AG10803 (cell line): Measurements from ENCODE around the gene CTTNBP2NL.

Source experiments
- DNase-seq: peaks from one replicate; pipeline ENCODE4 v3.0.0; 2010; ENCODE audit warnings: low read depth
- H3K4me3 ChIP-seq: 2 replicates; pipeline ENCODE4 v1.5.1; 2011; ENCODE audit warnings: mild to moderate bottlenecking, low read length, control low read depth
- CTCF ChIP-seq: conservative IDR thresholded peaks from 2 replicates; pipeline ENCODE4 v1.5.1; 2011; ENCODE audit warnings: mild to moderate bottlenecking, low read length, control low read depth, inconsistent platforms

The CTTNBP2NL gene

GRCh38 chr1:112488141-112488540 is 92.1 kb downstream of the CTTNBP2NL start:
- H3K4me3 ChIP-seq, result no peak overlapping the region
- DNase-seq, result no peak
- TF ChIP-seq CTCF, result no peak

GRCh38 chr1:112492076-112492475 is 96.1 kb downstream of the CTTNBP2NL start:
- TF ChIP-seq CTCF, result no peak
- no peak overlapping the region for H3K4me3 ChIP-seq
- DNase-seq, result no peak

- no peak for TF ChIP-seq CTCF
- H3K4me3 ChIP-seq, result no peak overlapping the region
- no peak for DNase-seq
Measured at GRCh38 chr1:112493351-112493750, 97.3 kb downstream of the CTTNBP2NL start.

GRCh38 chr1:112496290-112496689 is 100.3 kb downstream of the CTTNBP2NL start:
- DNase-seq, result no peak
- no peak overlapping the region for H3K4me3 ChIP-seq
- TF ChIP-seq CTCF, result no peak

- TF ChIP-seq CTCF, result peak; percentile 81
- DNase-seq, result peak; percentile 60
- peak overlapping the region; percentile 64 for H3K4me3 ChIP-seq
Measured at GRCh38 chr1:112501810-112502641, 106.0 kb downstream of the CTTNBP2NL start.

- peak; percentile 61 for DNase-seq
Measured at GRCh38 chr1:112502826-112503225, 106.8 kb downstream of the CTTNBP2NL start.

More at GRCh38 chr1:112502826-112503225, 106.8 kb downstream of the CTTNBP2NL start:
- no peak for TF ChIP-seq CTCF
- peak overlapping the region; percentile 64; the same call in 1 of the 2 replicates for H3K4me3 ChIP-seq
